ENCODE measurements around the gene BRWD1. TPM values are rescaled to one million over a fixed set of nuclear protein-coding genes. Genes with fewer than 3 reads are reported as not detected.

BRWD1 gene
- total and polyA plus RNA-seq, 2 experiments from 2014 or later: 35.2 to 75.5 TPM

DNA sequence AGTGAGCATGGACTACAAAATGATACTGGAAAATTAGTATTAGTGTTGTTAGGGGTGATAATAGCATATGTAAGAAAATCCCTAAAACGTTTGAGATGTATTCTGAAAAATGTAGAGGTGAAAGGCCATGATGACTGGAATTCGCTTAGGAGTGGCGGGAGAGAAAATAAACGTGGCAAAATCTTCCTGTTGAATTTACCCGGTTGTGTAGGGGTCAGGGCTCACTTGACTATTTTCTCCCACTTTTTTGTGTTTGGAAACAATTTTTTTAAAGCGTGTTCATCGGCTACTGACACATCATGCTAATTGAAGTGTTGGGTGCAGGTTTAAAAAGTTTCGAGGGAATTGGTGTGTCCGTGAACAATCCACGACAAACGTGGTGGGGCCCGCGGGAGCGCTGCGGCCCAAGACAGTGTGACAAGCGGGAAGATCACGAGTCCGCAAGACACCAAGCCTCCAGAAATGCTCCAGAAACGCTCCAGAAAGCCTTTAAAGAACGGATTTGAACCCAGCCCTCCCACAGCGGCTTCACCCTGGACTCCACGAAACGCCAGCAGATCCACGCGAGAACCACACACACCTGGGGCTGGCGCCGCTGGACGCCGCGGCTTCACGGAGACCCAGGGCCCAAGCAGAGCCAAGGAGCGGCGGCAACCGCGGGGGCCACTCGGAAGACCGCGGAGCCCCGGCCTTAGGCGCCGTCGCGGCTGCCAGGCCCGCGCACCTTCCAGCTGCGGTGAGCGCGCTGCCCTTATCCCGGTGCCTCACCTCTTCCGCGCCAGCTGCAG lies 130.8 kb downstream of the BRWD1 start:
- Histone ChIP-seq H3K27ac (ENCODE audit: low read depth) (peak overlapping the region; percentile 58; the same call in 1 of the 2 replicates), H3K79me2 (replicated peaks; ENCODE audit: insufficient read depth) (peaks cover 39% of the 10 kb centered on the region), H3K27me3 (ENCODE audit: insufficient read depth) (no peaks in the 10 kb centered on the region), H3K4me2 (peak overlapping the region; percentile 80), H2AFZ (peak overlapping the region; percentile 39; the same call in 1 of the 2 replicates), H3K4me1 (ENCODE audit: insufficient read depth) (peaks cover 17% of the 10 kb centered on the region; the same call in 1 of the 2 replicates), H3F3A (replicated peaks; ENCODE audit: low read depth) (no peaks in the 10 kb centered on the region; the same call in 1 of the 2 replicates), H3K36me3 (ENCODE audit: insufficient read depth) (no peaks in the 10 kb centered on the region), H4K20me1 (replicated peaks; ENCODE audit: insufficient read depth) (peaks cover 8% of the 10 kb centered on the region), H3K9me2 (ENCODE audit: insufficient read depth) (no peaks in the 10 kb centered on the region), H3K4me3 (peak overlapping the region; percentile 71)
- peak; percentile 68 for ATAC-seq
- peak overlapping the region; percentile 97 for H3K4me3 Mint-ChIP-seq
- no peaks in the 10 kb centered on the region for H3K9me3 Mint-ChIP-seq
- no peak for TF ChIP-seq ZNF331 (CRISPR knock-in tag; IDR thresholded peaks at IDR 0.05; ENCODE audit: low read depth)
- no peak for TF ChIP-seq NANOG (IDR thresholded peaks at IDR 0.05; ENCODE audit: borderline replicate concordance)
- TF ChIP-seq EZH2 (IDR thresholded peaks at IDR 0.05; ENCODE audit: low read depth, unreplicated experiment): no peak
- TF ChIP-seq, protein P1, sequence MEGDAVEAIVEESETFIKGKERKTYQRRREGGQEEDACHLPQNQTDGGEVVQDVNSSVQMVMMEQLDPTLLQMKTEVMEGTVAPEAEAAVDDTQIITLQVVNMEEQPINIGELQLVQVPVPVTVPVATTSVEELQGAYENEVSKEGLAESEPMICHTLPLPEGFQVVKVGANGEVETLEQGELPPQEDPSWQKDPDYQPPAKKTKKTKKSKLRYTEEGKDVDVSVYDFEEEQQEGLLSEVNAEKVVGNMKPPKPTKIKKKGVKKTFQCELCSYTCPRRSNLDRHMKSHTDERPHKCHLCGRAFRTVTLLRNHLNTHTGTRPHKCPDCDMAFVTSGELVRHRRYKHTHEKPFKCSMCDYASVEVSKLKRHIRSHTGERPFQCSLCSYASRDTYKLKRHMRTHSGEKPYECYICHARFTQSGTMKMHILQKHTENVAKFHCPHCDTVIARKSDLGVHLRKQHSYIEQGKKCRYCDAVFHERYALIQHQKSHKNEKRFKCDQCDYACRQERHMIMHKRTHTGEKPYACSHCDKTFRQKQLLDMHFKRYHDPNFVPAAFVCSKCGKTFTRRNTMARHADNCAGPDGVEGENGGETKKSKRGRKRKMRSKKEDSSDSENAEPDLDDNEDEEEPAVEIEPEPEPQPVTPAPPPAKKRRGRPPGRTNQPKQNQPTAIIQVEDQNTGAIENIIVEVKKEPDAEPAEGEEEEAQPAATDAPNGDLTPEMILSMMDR (conservative IDR thresholded peaks at IDR 0.05; ENCODE audit: low read depth in 2 of 2): no peak
- TF ChIP-seq ZNF114 (CRISPR knock-in tag; IDR thresholded peaks at IDR 0.05): no peak
- TF ChIP-seq, protein P2, sequence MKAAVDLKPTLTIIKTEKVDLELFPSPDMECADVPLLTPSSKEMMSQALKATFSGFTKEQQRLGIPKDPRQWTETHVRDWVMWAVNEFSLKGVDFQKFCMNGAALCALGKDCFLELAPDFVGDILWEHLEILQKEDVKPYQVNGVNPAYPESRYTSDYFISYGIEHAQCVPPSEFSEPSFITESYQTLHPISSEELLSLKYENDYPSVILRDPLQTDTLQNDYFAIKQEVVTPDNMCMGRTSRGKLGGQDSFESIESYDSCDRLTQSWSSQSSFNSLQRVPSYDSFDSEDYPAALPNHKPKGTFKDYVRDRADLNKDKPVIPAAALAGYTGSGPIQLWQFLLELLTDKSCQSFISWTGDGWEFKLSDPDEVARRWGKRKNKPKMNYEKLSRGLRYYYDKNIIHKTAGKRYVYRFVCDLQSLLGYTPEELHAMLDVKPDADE (IDR thresholded peaks at IDR 0.05): no peak
- TF ChIP-seq JUNB (IDR thresholded peaks at IDR 0.05; ENCODE audit: unreplicated experiment): no peak
- H3K36me3 Mint-ChIP-seq (ENCODE audit: low read depth): peaks cover 28% of the 10 kb centered on the region
- peaks cover 8% of the 10 kb centered on the region for H3K27me3 Mint-ChIP-seq (ENCODE audit: insufficient read depth, low read depth, poor library complexity)
- peak overlapping the region; percentile 97 for H3K27ac Mint-ChIP-seq
- no peak for DNase-seq (ENCODE audit: low spot score)
- H3K4me1 Mint-ChIP-seq: peaks cover 29% of the 10 kb centered on the region

DNA sequence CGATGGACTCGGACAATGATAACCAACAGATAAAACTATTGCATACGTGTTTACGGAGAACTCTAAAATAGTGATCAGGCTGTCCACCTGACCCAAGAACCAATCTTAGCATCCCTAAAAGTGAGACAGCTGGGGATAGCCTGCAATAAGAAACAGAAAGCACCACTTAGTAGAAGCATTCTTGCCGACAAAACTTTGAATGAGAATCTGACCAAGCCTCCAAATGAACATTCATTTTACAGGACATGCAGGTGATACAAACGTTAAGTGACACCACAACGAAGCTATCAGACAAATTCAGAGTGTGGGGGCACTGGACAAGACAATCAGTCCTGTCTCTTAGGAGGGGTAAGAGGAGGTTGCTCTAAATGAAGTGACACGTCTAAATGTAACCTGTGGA lies 131.4 kb downstream of the BRWD1 start:
- H3K36me3 ChIP-seq (ENCODE audit: insufficient read depth): peaks cover 3% of the 10 kb centered on the region; the same call in 1 of the 2 replicates
- peak overlapping the region; percentile 97 for H3K4me3 Mint-ChIP-seq
- H3F3A ChIP-seq (replicated peaks; ENCODE audit: low read depth): no peaks in the 10 kb centered on the region; the same call in 1 of the 2 replicates
- peaks cover 28% of the 10 kb centered on the region for H3K36me3 Mint-ChIP-seq (ENCODE audit: low read depth)
- H3K79me2 ChIP-seq (replicated peaks; ENCODE audit: insufficient read depth): peaks cover 39% of the 10 kb centered on the region
- DNase-seq (ENCODE audit: low spot score) (no peak), ATAC-seq (no peak)
- H3K4me2 ChIP-seq: peak overlapping the region; percentile 80
- H2AFZ ChIP-seq: no peak overlapping the region
- no peak overlapping the region for H3K27ac Mint-ChIP-seq
- peaks cover 8% of the 10 kb centered on the region for H3K27me3 Mint-ChIP-seq (ENCODE audit: insufficient read depth, low read depth, poor library complexity)
- peak overlapping the region; percentile 71 for H3K4me3 ChIP-seq
- H4K20me1 ChIP-seq (replicated peaks; ENCODE audit: insufficient read depth): peaks cover 8% of the 10 kb centered on the region
- peaks cover 24% of the 10 kb centered on the region for H3K4me1 Mint-ChIP-seq
- H3K4me1 ChIP-seq (ENCODE audit: insufficient read depth): peaks cover 17% of the 10 kb centered on the region; the same call in 1 of the 2 replicates
- no peak overlapping the region for H3K27ac ChIP-seq (ENCODE audit: low read depth)
- H3K9me3 Mint-ChIP-seq: no peaks in the 10 kb centered on the region
- H3K27me3 ChIP-seq (ENCODE audit: insufficient read depth): no peaks in the 10 kb centered on the region
- H3K9me2 ChIP-seq (ENCODE audit: insufficient read depth): no peaks in the 10 kb centered on the region
- TF ChIP-seq ZNF331 (CRISPR knock-in tag; IDR thresholded peaks at IDR 0.05; ENCODE audit: low read depth) (no peak), EZH2phosphoT487 (IDR thresholded peaks at IDR 0.05; ENCODE audit: unreplicated experiment) (no peak), POLR2AphosphoS5 (IDR thresholded peaks at IDR 0.05; ENCODE audit: low read depth) (no peak), ZNF114 (CRISPR knock-in tag; IDR thresholded peaks at IDR 0.05) (no peak), NANOG (IDR thresholded peaks at IDR 0.05; ENCODE audit: borderline replicate concordance) (no peak), CREB1 (CRISPR knock-in tag; IDR thresholded peaks at IDR 0.05; ENCODE audit: low read depth) (no peak), STAT1 (IDR thresholded peaks at IDR 0.05; ENCODE audit: unreplicated experiment) (no peak)
- TF ChIP-seq, protein P3, sequence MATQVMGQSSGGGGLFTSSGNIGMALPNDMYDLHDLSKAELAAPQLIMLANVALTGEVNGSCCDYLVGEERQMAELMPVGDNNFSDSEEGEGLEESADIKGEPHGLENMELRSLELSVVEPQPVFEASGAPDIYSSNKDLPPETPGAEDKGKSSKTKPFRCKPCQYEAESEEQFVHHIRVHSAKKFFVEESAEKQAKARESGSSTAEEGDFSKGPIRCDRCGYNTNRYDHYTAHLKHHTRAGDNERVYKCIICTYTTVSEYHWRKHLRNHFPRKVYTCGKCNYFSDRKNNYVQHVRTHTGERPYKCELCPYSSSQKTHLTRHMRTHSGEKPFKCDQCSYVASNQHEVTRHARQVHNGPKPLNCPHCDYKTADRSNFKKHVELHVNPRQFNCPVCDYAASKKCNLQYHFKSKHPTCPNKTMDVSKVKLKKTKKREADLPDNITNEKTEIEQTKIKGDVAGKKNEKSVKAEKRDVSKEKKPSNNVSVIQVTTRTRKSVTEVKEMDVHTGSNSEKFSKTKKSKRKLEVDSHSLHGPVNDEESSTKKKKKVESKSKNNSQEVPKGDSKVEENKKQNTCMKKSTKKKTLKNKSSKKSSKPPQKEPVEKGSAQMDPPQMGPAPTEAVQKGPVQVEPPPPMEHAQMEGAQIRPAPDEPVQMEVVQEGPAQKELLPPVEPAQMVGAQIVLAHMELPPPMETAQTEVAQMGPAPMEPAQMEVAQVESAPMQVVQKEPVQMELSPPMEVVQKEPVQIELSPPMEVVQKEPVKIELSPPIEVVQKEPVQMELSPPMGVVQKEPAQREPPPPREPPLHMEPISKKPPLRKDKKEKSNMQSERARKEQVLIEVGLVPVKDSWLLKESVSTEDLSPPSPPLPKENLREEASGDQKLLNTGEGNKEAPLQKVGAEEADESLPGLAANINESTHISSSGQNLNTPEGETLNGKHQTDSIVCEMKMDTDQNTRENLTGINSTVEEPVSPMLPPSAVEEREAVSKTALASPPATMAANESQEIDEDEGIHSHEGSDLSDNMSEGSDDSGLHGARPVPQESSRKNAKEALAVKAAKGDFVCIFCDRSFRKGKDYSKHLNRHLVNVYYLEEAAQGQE (IDR thresholded peaks at IDR 0.05; ENCODE audit: unreplicated experiment): no peak
- TF ChIP-seq, protein P2 (IDR thresholded peaks at IDR 0.05): no peak
- TF ChIP-seq, protein P1 (conservative IDR thresholded peaks at IDR 0.05; ENCODE audit: low read depth in 2 of 2): no peak

Measured in GM23338 (cell line).